Aorta (tissue), 5 donors: ENCODE measurements around the gene FOXI1. TPM values are rescaled to one million over a fixed set of nuclear protein-coding genes. Genes with fewer than 3 reads are reported as not detected.

Experiments used
- ATAC-seq: fragments of 200-7000 bp; cut with Tn5 transposase; one replicate; pipeline ENCODE4 v1.9.1; 2022; ENCODE audit warnings: moderate library complexity; ENCODE audit not compliant: low FRiP score
- DNase-seq, 2 donors: peaks; one replicate each; pipeline ENCODE4 v3.0.0-alpha.2; 2020
- H3K27ac ChIP-seq, 2 donors: one replicate each; pipeline ENCODE4 v1.5.1; 2013; ENCODE audit warnings: low read length in 2 of 2, mild to moderate bottlenecking in 2 of 2, moderate library complexity in 2 of 2, control low read depth in 1 of 2, inconsistent platforms in 1 of 2, low read depth in 1 of 2
- H3K27me3 ChIP-seq, 2 donors: one replicate each; pipeline ENCODE4 v1.6.1; 2013; ENCODE audit warnings: control low read depth in 1 of 2, low read length in 1 of 2, mild to moderate bottlenecking in 1 of 2, moderate library complexity in 1 of 2; ENCODE audit not compliant: insufficient read depth in 2 of 2, control insufficient read depth in 1 of 2
- H3K36me3 ChIP-seq, 2 donors: one replicate each; pipeline ENCODE4 v1.6.1; 2013; ENCODE audit warnings: control low read depth in 1 of 2, low read length in 1 of 2, mild to moderate bottlenecking in 1 of 2; ENCODE audit not compliant: insufficient read depth in 2 of 2, control insufficient read depth in 1 of 2
- H3K4me1 ChIP-seq, 2 donors: one replicate each; pipeline ENCODE4 v1.6.1; 2013; ENCODE audit warnings: low read length in 2 of 2, control low read depth in 1 of 2, mild to moderate bottlenecking in 1 of 2, moderate library complexity in 1 of 2; ENCODE audit not compliant: insufficient read depth in 2 of 2, control insufficient read depth in 1 of 2
- H3K4me3 ChIP-seq, 2 donors: one replicate each; pipeline ENCODE4 v1.5.1; 2013; ENCODE audit warnings: low read length in 2 of 2, control low read depth in 1 of 2, mild to moderate bottlenecking in 1 of 2
- H3K9me3 ChIP-seq: one replicate; pipeline ENCODE4 v1.6.1; 2013; ENCODE audit warnings: mild to moderate bottlenecking, low read length; ENCODE audit not compliant: control insufficient read depth
- WGBS, 2 donors: extraction: QIAGEN DNeasy Blood & Tissue Kit; methylation state at CpG; one replicate each; pipeline ENCODE4 v1.1.7; 2013; 5-methylcytosine and 5-hydroxymethylcytosine counted together
- intact Hi-C, 2 donors: fragments of 100-400 bp; cut with DNase I; formaldehyde crosslinking; loops; one replicate each; pipeline versions ENCODE4 v1.14.2 to v1.15.0; 2022
- polyA plus RNA-seq, 2 donors: library from polyadenylated mRNA; stranded (reverse); fragments of 200-250 nt; gene quantifications; one replicate each; pipeline ENCODE4 v1.2.3, GENCODE V29; 2013
- total RNA-seq, 2 donors: library from RNA; stranded (reverse); fragmentation: NEBNext Ultra II Directional; extraction: Animal tissue kit (Norgen Biotek cat#: 25700); gene quantifications; one replicate each; pipeline ENCODE4 v1.2.1, GENCODE V29; 2021
- donor health status: healthy with polysubstance abuse.
- donor health status: Bipolar disorder and iron deficiency.
- donor health status: DM: no; HTN: no; CAD: no.
- donor health status: DM: no; HTN: no; CAD: no.
- donor health status: DM: yes; HTN: yes; CAD: no.

FOXI1 gene
- total and polyA plus RNA-seq, 4 donors, result not detected

DNA sequence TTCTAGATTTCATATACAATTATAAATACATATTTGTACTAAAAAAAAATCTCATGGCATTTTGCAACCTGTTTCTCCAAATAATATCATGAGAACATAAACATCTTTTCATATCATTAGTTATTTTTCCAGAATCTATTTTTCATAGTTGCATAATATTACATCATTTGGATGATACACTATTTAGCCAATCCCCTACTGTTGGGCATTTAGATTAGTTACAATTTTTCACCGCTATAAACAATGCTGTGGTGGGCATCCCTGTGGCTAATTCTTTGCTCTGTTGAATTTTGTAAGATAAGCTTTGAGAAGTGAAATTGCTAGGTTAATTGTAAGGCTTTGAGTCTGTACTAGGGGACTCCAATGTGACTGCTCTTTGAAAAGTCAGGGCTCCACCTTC is 2.2 kb upstream of the FOXI1 start:
- H3K4me3 ChIP-seq, result no peak overlapping the region
- no peaks in the 10 kb centered on the region for H3K36me3 ChIP-seq
- H3K9me3 ChIP-seq, result no peaks in the 10 kb centered on the region
- no peaks in the 10 kb centered on the region for H3K27me3 ChIP-seq
- no peak for ATAC-seq
- H3K27ac ChIP-seq, result no peak overlapping the region
- no peak for DNase-seq
- intact Hi-C loops, result loop anchor here (2.0 to 10.0 kb wide), 2 partner anchors 79 to 321 kb away; no protein-coding TSS in a partner anchor
- no peaks in the 10 kb centered on the region for H3K4me1 ChIP-seq
- 98 to 100% methylated on average over 1 of the region's 1 CpG for WGBS, 2 donors

GRCh38 chr5:170104299-170104698 is 1.4 kb upstream of the FOXI1 start:
- no peak for ATAC-seq
- H3K4me3 ChIP-seq, result no peak overlapping the region

DNA sequence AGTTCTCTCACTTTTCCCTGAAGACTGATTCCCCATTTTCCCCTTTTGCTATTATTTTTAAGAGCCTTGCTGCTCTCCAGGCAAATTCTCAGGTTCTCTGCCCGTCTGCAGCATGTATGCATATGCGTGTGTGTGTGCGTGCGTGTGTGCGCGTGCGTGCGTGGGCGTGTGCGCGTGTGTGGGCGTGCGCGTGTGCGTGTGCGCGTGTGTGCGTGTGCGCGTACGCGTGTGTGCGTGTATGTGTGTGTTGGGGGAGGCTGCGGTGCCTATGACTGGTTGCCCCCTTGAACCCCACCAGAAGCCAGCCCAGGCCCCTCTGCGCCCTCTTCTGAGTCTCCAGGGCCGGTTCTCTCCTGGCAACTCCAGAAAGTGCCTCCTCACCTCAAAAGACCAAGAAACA is 987 bp upstream of the FOXI1 start:
- 94% methylated on average over 26 of the region's 26 CpGs for WGBS, 2 donors
- Histone ChIP-seq H3K27me3 (no peaks in the 10 kb centered on the region), H3K27ac (no peak overlapping the region), H3K4me1 (no peaks in the 10 kb centered on the region), H3K4me3 (no peak overlapping the region), H3K36me3 (no peaks in the 10 kb centered on the region), H3K9me3 (no peaks in the 10 kb centered on the region)
- ATAC-seq, result no peak
- intact Hi-C loops, result loop anchor here in 1 of 2 donors (10.0 kb wide), 1 partner anchor 320 kb away; no protein-coding TSS in a partner anchor
- no peak for DNase-seq

More at GRCh38 chr5:170104299-170104698, 1.4 kb upstream of the FOXI1 start:
- Histone ChIP-seq H3K27me3 (no peaks in the 10 kb centered on the region), H3K4me1 (no peaks in the 10 kb centered on the region), H3K27ac (no peak overlapping the region), H3K9me3 (no peaks in the 10 kb centered on the region), H3K36me3 (no peaks in the 10 kb centered on the region)
- WGBS, 2 donors, result 80 to 90% methylated on average over 5 to 6 of the region's 6 CpGs
- DNase-seq, result no peak
- intact Hi-C loops, result loop anchor here in 1 of 2 donors (10.0 kb wide), 1 partner anchor 321 kb away; no protein-coding TSS in a partner anchor

DNA sequence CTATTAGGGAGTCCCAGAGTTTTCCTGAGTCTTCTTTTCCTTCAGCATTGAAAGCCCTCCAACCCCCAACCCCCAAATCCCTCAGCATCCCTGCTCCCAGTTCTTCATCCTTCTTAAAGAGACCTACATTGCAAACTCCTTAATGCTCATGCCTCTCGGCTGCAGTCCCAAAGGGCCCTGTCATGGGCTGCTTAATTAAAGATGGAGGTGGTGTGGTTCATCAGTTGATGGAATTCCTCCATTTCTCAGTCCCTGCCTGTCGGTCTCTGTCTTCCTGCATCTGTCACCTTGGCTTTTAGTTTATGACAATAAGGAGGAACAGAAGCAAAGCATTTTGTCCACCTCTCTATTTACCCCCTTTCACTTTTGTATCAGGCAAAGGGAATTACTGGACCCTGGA is 2.0 kb downstream of the FOXI1 start:
- Histone ChIP-seq H3K36me3 (no peaks in the 10 kb centered on the region), H3K27ac (no peak overlapping the region), H3K9me3 (no peaks in the 10 kb centered on the region), H3K4me1 (no peaks in the 10 kb centered on the region), H3K27me3 (no peaks in the 10 kb centered on the region), H3K4me3 (no peak overlapping the region)
- 85 to 87% methylated on average over 2 of the region's 2 CpGs for WGBS, 2 donors
- intact Hi-C loops, result loop anchor here in 1 of 2 donors (10.0 kb wide), 1 partner anchor 317 kb away; no protein-coding TSS in a partner anchor
- DNase-seq (no peak), ATAC-seq (no peak)

- H3K4me3 ChIP-seq, result no peak overlapping the region
- H3K4me1 ChIP-seq, result no peaks in the 10 kb centered on the region
- no peaks in the 10 kb centered on the region for H3K27me3 ChIP-seq
- 94% methylated on average over 12 of the region's 12 CpGs for WGBS, 2 donors
- no peaks in the 10 kb centered on the region for H3K9me3 ChIP-seq
- intact Hi-C loops, result loop anchor here in 1 of 2 donors (10.0 kb wide), 1 partner anchor 316 kb away; no protein-coding TSS in a partner anchor
- no peak overlapping the region for H3K27ac ChIP-seq
- ATAC-seq, result no peak
- no peaks in the 10 kb centered on the region for H3K36me3 ChIP-seq
- DNase-seq, result no peak
These were observed 2.6 kb downstream of the FOXI1 start for GRCh38 chr5:170108266-170108785.

DNA sequence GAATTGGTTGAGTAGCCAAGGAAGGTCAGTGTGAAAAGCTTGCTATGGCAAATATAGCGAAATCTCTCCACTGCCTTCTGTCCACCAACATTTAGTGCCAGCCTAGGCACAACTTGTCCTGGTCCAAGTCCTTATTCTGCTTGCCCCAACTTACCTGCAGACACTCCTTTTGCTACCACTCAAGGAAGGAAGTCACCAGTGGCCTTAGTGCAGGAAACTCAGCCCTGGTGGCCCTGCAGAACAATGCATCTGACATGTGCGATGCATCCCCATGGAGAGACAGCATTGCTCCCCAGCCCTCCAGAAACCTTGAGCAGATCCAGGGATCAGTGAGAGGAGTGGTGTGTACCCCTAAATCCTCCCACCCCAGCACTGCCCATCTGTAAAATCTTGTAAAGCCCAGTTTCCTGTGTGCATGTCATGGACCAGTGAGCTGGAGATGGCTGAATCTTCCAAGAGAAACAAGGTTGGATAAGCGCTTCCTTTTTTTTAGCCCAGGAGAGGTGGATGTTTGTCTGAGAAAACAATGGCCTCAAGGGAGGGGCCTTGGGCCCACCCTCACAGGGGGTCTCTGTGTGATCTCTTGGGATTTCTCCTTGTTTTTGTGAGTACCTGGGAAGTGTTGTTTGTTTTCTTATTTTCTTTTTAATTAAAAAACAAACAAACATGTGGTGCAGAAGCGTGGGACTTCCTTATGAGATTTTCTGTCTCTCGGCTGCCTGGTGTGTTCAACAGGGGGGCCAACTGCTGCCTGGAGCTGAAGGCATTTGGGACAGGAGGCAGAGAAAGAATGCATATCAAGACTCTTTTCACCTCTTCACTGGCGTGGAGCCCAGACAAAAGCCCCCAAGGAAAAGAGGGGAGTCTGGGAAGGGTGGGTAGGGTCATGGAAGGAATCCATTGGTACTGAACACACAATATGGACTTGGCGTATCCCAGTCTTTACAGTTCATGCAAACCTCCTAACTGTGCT is 3.6 kb downstream of the FOXI1 start:
- WGBS, 2 donors, result 74 to 76% methylated on average over 7 of the region's 7 CpGs
- intact Hi-C loops, result loop anchor here in 1 of 2 donors (10.0 kb wide), 1 partner anchor 315 kb away; no protein-coding TSS in a partner anchor
- Histone ChIP-seq H3K36me3 (no peaks in the 10 kb centered on the region), H3K9me3 (no peaks in the 10 kb centered on the region), H3K27ac (no peak overlapping the region), H3K27me3 (no peaks in the 10 kb centered on the region), H3K4me1 (no peaks in the 10 kb centered on the region), H3K4me3 (no peak overlapping the region)
- DNase-seq (no peak), ATAC-seq (no peak)

DNA sequence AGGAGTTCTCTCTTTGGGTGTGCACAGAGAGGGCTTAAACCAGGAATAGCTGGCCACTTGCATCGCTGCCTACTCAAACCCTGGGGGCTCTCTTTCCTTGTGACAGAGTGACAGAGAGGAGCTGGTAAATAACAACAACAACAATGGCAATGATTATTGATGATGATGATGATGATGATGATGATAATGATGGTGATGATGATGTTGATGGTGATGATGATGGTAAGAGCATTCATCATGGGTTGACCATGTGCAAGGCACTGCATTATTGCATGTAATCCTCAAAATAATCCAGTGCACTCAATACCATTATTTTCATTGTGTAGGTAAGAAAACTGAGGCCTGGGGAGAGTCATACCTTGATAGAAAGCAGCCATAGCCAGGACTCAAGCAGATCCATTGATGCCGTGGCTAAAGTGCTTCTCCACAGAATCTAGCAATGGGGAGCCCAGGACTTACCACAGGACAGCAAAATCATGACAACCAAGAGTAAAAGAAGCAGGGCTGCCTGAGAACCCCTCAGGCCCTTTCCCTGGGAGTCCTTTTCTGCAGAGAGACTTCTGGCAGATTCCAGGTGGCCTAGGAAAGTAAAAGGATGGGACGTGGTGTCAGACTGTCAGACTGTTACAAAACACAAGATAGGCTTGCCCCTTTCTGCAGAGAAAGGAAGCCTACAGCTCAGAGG is 4.8 kb downstream of the FOXI1 start:
- Histone ChIP-seq H3K36me3 (no peaks in the 10 kb centered on the region), H3K27me3 (no peaks in the 10 kb centered on the region), H3K27ac (no peak overlapping the region), H3K9me3 (no peaks in the 10 kb centered on the region), H3K4me3 (no peak overlapping the region), H3K4me1 (no peaks in the 10 kb centered on the region)
- ATAC-seq (no peak), DNase-seq (no peak)
- 77 to 85% methylated on average over 3 of the region's 3 CpGs for WGBS, 2 donors
- intact Hi-C loops, result no loop called here

GRCh38 chr5:170111088-170111785 is 5.5 kb downstream of the FOXI1 start:
- Histone ChIP-seq H3K4me1 (no peaks in the 10 kb centered on the region), H3K27me3 (no peaks in the 10 kb centered on the region), H3K27ac (no peak overlapping the region), H3K36me3 (no peaks in the 10 kb centered on the region), H3K9me3 (no peaks in the 10 kb centered on the region), H3K4me3 (no peak overlapping the region)
- ATAC-seq, result no peak
- WGBS, 2 donors, result 65 to 69% methylated on average over 7 to 8 of the region's 8 CpGs
- intact Hi-C loops, result no loop called here
- DNase-seq, result no peak
